Common myeloid progenitor, CD34-positive (primary cell): ENCODE measurements around the gene KAT2B. TPM values are rescaled to one million over a fixed set of nuclear protein-coding genes. Genes with fewer than 3 reads are reported as not detected.

Experiments used
- CTCF ChIA-PET: fragments of 350-600 bp; sonication (Branson Sonifier 250); formaldehyde crosslinking; loops from one replicate; lab custom pipeline; 2021; ENCODE audit warnings: antibody characterized with exemption; lab: Charles Lee
- POLR2A ChIA-PET: fragments of 350-600 bp; sonication (Branson Sonifier 250); formaldehyde crosslinking; loops from one replicate; lab custom pipeline; 2021; ENCODE audit warnings: antibody characterized with exemption; lab: Charles Lee
- DNase-seq, 3 donors: peaks; one replicate each; pipeline versions ENCODE4 v3.0.0 to v3.0.0-alpha.2; 2013
- H3K27ac ChIP-seq, 2 experiments: 1 replicate in 1 of 2; 2 replicates in 1 of 2; pipeline ENCODE4 v1.7.0; 2013; ENCODE audit warnings: inconsistent platforms in 2 of 2, low read length in 2 of 2, mild to moderate bottlenecking in 2 of 2, low read depth in 1 of 2, moderate library complexity in 1 of 2; ENCODE audit not compliant: severe bottlenecking in 2 of 2, insufficient read depth in 1 of 2, poor library complexity in 1 of 2
- H3K27me3 ChIP-seq, 5 experiments: replicated peaks in 2 of 5; 1 replicate in 3 of 5; 2 replicates in 2 of 5; pipeline versions ENCODE4 v1.6.1 to v1.7.0; 2013; ENCODE audit warnings: low read length in 4 of 5, mild to moderate bottlenecking in 2 of 5, moderate library complexity in 2 of 5, inconsistent platforms in 1 of 5; ENCODE audit not compliant: insufficient read depth in 5 of 5, control insufficient read depth in 4 of 5
- H3K36me3 ChIP-seq, 4 experiments: 1 replicate in 2 of 4; 2 replicates in 2 of 4; pipeline versions ENCODE4 v1.6.1 to v1.7.0; 2013; ENCODE audit warnings: low read length in 3 of 4, control low read depth in 1 of 4, mild to moderate bottlenecking in 1 of 4; ENCODE audit not compliant: control insufficient read depth in 4 of 4, insufficient read depth in 4 of 4
- H3K4me1 ChIP-seq, 4 experiments: 1 replicate in 3 of 4; 2 replicates in 1 of 4; pipeline versions ENCODE4 v1.6.1 to v1.7.1; 2013; ENCODE audit warnings: low read length in 3 of 4, mild to moderate bottlenecking in 3 of 4, control low read depth in 1 of 4, inconsistent platforms in 1 of 4, moderate library complexity in 1 of 4; ENCODE audit not compliant: control insufficient read depth in 4 of 4, insufficient read depth in 4 of 4; ENCODE audit errors: control extremely low read depth in 1 of 4
- H3K4me3 ChIP-seq, 7 experiments: 1 replicate in 4 of 7; 2 replicates in 3 of 7; pipeline versions ENCODE4 v1.5.1 to v1.7.0; 2013; ENCODE audit warnings: mild to moderate bottlenecking in 7 of 7, low read length in 6 of 7, moderate library complexity in 6 of 7, inconsistent platforms in 2 of 7, low read depth in 2 of 7, control low read depth in 1 of 7; ENCODE audit not compliant: insufficient read depth in 4 of 7, control insufficient read depth in 1 of 7; ENCODE audit errors: extremely low read depth in 1 of 7
- H3K9me3 ChIP-seq, 5 experiments: 1 replicate in 4 of 5; 2 replicates in 1 of 5; pipeline versions ENCODE4 v1.6.1 to v1.7.1; 2013; ENCODE audit warnings: low read length in 4 of 5, mild to moderate bottlenecking in 2 of 5, inconsistent platforms in 1 of 5, low read depth in 1 of 5, moderate library complexity in 1 of 5; ENCODE audit not compliant: control insufficient read depth in 4 of 5, insufficient read depth in 2 of 5; ENCODE audit errors: control extremely low read depth in 1 of 5
- WGBS: methylation state at CpG from one replicate; pipeline ENCODE4 v1.1.5; 2013; ENCODE audit not compliant: insufficient coverage; 5-methylcytosine and 5-hydroxymethylcytosine counted together
- polyA plus RNA-seq: library from polyadenylated mRNA; unstranded; fragments of 120-200 nt; gene quantifications from one replicate; pipeline ENCODE4 v1.2.1, GENCODE V29; 2013

Gene KAT2B
- polyA plus RNA-seq = 17.9 TPM

GRCh38 chr3:20039765-20040547 lies at the start of gene KAT2B:
Gene KAT2B, plus strand, starts transcription at chr3:20040446. Its CDS starts 32 bp downstream, at chr3:20040478.
- peak; percentile 92 to 96 (median 95) for DNase-seq
- ChIA-PET POLR2A (no interaction called here), CTCF (interaction anchor here (1.7 to 2.4 kb wide), 2 partner anchors 14 to 95 kb away, joined by 6 to 8 read pairs; no protein-coding TSS in a partner anchor)
- H3K9me3 ChIP-seq = no peaks in the 10 kb centered on the region
- peaks cover 20 to 52% (median 40%) of the 10 kb centered on the region in 4 experiments for H3K4me1 ChIP-seq
- H3K27ac ChIP-seq = peak within 1 kb of the TSS; percentile 85 to 94
- peak within 1 kb of the TSS; percentile 77 to 99 (median 82) for H3K4me3 ChIP-seq
- WGBS = under 1% methylated on average over 35 of the region's 75 CpGs
- H3K36me3 ChIP-seq = no peaks in the 10 kb centered on the region
- no peaks in the 10 kb centered on the region for H3K27me3 ChIP-seq

GRCh38 chr3:19994796-19995195 lies 45.5 kb upstream of the KAT2B start:
- no peaks in the 10 kb centered on the region for H3K4me1 ChIP-seq
- H3K9me3 ChIP-seq = no peaks in the 10 kb centered on the region
- POLR2A ChIA-PET = no interaction called here
- no peak overlapping the region for H3K27ac ChIP-seq
- H3K27me3 ChIP-seq = no peaks in the 10 kb centered on the region
- WGBS = 100% methylated on average over 1 of the region's 2 CpGs
- no peak overlapping the region for H3K4me3 ChIP-seq
- CTCF ChIA-PET = no interaction called here
- no peaks in the 10 kb centered on the region for H3K36me3 ChIP-seq
- no peak for DNase-seq

DNA sequence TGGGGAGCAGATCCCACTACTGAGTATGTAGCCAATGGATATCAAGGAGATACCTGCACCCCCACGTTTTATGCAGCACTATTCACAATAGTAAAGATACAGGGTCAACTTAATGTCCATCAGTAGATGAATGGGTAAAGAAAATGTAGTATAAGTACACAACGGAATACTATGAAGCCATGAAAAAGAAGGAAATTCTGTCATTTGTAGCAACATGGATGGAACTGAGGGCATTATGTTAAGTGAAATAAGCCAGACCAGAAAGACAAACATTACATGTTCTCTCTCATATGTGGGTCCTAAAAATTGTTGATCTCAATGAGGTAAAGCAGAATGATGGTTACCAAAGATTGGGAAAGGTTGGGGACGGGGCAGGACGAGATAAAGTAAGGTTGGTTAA lies 42.7 kb upstream of the KAT2B start:
- Histone ChIP-seq H3K27ac (no peak overlapping the region), H3K4me3 (no peak overlapping the region), H3K4me1 (no peaks in the 10 kb centered on the region), H3K9me3 (no peaks in the 10 kb centered on the region), H3K36me3 (no peaks in the 10 kb centered on the region), H3K27me3 (no peaks in the 10 kb centered on the region)
- POLR2A ChIA-PET = no interaction called here
- WGBS = 100% methylated on average over 2 of the region's 4 CpGs
- CTCF ChIA-PET = no interaction called here
- no peak for DNase-seq

DNA sequence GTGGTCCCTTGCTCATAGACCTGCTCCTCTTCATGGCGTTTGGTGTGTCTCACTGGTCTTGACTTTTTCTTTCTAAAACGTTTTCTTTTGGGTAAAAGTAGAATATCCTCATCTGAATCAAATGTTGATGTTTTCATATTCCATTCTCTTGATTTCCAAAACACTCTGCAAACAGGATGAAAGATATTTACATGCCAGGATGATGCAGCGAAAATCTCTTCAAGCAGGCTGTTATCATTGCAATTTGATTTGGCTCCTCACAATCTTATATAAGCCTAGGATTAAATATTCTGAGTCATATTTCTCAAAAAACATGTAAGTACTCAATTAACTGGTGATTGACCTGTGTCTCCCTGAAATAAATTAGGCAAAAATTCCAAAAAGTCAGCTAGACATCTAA lies 38.3 kb upstream of the KAT2B start:
- WGBS = 80% methylated on average over 1 of the region's 3 CpGs
- no peaks in the 10 kb centered on the region for H3K4me1 ChIP-seq
- H3K36me3 ChIP-seq = no peaks in the 10 kb centered on the region
- H3K27me3 ChIP-seq = no peaks in the 10 kb centered on the region
- ChIA-PET POLR2A (no interaction called here), CTCF (no interaction called here)
- no peak overlapping the region for H3K27ac ChIP-seq
- H3K4me3 ChIP-seq = no peak overlapping the region
- no peak for DNase-seq
- H3K9me3 ChIP-seq = no peaks in the 10 kb centered on the region

DNA sequence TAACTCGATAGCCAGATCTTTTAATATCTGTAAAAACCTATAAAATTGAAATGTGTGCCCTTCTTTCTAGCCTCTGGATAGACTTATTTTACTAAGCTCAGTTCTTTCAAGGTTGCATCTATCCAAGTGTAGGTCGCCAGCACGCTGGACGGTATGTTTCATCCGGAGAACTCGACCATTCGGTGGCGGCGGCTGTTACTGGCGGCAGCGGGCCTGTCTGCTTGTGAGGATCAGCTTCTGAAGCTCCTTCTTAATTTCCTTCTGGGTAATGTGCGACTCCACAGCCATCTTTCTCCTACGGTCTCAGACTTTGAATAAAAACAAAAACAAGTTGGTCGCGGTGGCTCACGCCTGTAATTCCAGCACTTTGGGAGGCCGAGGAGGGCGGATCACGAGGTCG lies 32.3 kb upstream of the KAT2B start:
- H3K27me3 ChIP-seq = no peaks in the 10 kb centered on the region
- no peak for DNase-seq
- CTCF ChIA-PET = interaction anchor here (1.3 kb wide), 1 partner anchor 11 kb away, joined by 3 read pairs; no protein-coding TSS in a partner anchor
- POLR2A ChIA-PET = no interaction called here
- H3K9me3 ChIP-seq = no peaks in the 10 kb centered on the region
- no peaks in the 10 kb centered on the region for H3K36me3 ChIP-seq
- H3K4me1 ChIP-seq = no peaks in the 10 kb centered on the region
- 98% methylated on average over 19 of the region's 20 CpGs for WGBS
- no peak overlapping the region for H3K4me3 ChIP-seq
- no peak overlapping the region for H3K27ac ChIP-seq

DNA sequence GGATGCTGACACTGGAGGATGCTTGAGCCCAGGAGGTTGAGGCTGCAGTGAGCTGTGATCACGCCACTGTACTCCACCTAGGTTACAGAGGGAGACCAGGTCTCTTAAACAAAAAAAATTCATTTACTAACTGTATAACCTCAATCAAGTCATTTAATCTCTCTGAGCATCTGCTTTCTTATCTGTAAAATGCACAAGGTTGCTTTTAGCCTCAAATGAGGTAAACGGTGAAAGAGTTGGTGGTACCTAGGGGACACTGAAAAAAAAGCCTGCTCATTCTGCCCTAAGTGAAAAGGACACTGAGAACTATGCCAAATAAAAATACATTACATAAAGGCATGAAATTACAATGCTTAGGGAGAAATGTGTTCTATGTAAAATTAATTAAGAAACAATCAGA lies 31.6 kb upstream of the KAT2B start:
- ChIA-PET CTCF (no interaction called here), POLR2A (no interaction called here)
- H3K9me3 ChIP-seq = no peaks in the 10 kb centered on the region
- no CpG with 5 or more reads among the region's 2 CpGs for WGBS
- no peak overlapping the region for H3K4me3 ChIP-seq
- peak in 2 of 3 donors; percentile 24 to 54 for DNase-seq
- no peaks in the 10 kb centered on the region for H3K36me3 ChIP-seq
- no peaks in the 10 kb centered on the region for H3K27me3 ChIP-seq
- H3K27ac ChIP-seq = no peak overlapping the region
- no peaks in the 10 kb centered on the region for H3K4me1 ChIP-seq

- POLR2A ChIA-PET = no interaction called here
These were observed 28.1 kb upstream of the KAT2B start, which contains the start of gene PP2D1 for GRCh38 chr3:20012164-20012563. Gene PP2D1, minus strand, starts transcription at chr3:20012264. Its CDS starts 192 bp downstream, at chr3:20012072.

More at GRCh38 chr3:20012164-20012563, 28.1 kb upstream of the KAT2B start, which contains the start of gene PP2D1:
- no peaks in the 10 kb centered on the region for H3K27me3 ChIP-seq
- H3K27ac ChIP-seq = no peak within 1 kb of the TSS
- H3K9me3 ChIP-seq = no peaks in the 10 kb centered on the region
- no peaks in the 10 kb centered on the region for H3K4me1 ChIP-seq
- WGBS = 88% methylated on average over 3 of the region's 4 CpGs
- CTCF ChIA-PET = no interaction called here
- no peak for DNase-seq
- H3K4me3 ChIP-seq = no peak within 1 kb of the TSS
- no peaks in the 10 kb centered on the region for H3K36me3 ChIP-seq
